ENCODE data around the gene SEPTIN10. TPM values are rescaled to one million over a fixed set of nuclear protein-coding genes. Genes with fewer than 3 reads are reported as not detected.
"Not testable (repeated sequence)": the region's sequence is repeated elsewhere in the genome, so short reads cannot be mapped to it uniquely, and the experiment has no call there.

The SEPTIN10 gene
- total RNA-seq, 1 experiment from 2014 or later = 76.8 TPM

DNA sequence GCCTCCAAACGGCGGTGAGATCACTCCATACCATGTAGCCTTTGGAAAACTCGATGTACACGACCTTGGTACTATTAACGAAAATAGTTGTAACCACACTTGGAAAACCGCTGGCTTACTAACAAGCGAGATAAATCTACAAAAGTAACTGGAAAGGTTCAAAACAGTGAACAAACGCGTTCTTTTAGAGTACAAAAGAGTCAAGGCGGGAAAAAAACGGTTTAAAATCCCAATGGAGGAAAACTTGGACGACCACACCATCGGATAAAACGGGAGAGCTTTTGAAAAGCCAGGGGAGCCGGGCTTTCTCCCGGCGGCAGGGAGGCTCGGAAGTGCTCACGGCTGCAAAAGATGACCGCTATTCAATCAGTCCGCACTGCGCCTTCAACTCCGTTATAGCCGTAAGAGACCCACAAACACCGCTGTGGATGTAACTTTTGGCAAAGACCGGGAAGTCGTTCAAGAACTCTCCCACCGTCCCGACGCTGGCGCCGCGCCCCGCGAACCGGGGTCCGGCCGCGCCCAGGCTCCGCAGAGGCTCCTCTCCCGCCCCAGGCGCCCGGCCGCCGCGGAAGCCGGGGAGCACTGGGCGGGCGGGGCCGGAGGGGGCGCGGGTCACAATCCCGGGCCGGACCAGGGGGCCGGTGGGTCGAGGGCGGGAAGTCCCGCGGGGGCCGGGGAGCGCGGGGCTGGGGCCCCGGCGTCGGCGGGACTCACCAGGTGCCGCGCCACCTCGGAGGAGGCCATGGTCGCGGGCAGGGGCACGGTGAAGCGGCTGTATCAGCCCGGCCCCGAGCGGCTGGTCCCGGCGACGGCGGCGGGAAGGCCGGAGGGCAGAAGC, 465 bp downstream of the SEPTIN10 start:
- DNase-seq (ENCODE audit: low read depth) = peak; percentile 52
- in situ Hi-C loops (cut with HindIII; ENCODE audit: low pct_unique_long_range_greater_than_20kb, low sequenced_read_pairs) = no loop called here

DNA sequence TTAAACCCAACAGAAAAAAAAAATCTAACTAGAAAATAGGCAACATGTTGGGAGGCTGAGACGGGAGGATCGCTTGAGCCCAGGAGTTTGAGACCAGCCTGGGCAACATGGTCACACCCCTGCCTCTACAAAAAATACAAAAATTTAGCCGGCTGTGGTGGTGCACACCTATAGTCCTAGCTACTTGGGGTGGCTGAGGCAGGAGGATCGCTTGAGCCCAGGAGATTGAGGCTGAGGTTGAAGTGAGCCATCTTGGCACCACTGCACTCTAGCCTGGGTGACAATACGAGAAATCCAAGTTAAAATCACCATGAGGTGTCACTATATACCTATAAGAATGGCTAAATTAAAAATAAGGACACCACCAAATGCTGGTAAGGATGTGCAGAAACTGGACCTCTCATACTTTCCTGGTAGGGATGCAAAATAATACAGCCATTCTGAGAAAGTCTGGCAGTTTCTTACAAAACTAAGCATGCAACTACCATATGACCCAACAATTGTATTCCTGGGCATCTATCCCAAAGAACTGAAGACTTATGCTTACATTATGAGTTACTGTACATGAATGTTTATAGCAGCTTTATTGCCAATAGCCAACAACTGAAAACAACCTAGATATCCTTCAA, 2.2 kb downstream of the SEPTIN10 start:
- DNase-seq (ENCODE audit: low read depth) = peak; percentile 70
- in situ Hi-C loops (cut with HindIII; ENCODE audit: low pct_unique_long_range_greater_than_20kb, low sequenced_read_pairs) = no loop called here

DNA sequence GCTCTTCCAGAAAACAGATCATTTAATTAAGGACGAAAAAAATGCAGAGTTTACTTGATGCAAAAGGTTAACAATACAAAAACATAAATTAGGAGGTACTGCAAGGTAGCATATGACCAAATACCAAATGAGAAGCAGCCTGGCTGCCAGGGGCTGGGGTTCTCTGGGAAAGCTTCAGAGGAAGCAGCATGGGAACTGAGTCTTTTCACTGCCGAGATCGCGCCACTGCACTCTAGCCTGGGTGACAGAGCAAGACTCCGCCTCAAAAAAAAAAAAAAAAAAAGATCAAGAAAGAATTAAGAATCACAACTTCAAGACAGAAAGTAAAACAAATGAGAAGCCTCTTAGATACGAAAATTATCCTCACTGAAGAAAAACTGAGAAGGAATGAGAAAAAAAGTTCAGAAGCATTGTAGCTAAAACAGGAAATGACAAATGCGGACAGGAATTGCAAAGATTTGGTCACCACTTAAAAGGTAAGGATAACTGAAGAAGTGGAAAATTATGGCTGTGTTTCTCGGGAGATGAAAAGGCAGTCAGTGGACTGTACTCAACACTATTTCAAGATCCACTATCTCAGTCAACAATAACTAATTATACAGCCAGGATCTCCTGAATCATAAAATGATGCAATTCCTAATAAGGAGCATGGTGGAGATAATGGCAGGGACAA, 4.3 kb downstream of the SEPTIN10 start:
- in situ Hi-C loops (cut with HindIII; ENCODE audit: low pct_unique_long_range_greater_than_20kb, low sequenced_read_pairs) = no loop called here

DNA sequence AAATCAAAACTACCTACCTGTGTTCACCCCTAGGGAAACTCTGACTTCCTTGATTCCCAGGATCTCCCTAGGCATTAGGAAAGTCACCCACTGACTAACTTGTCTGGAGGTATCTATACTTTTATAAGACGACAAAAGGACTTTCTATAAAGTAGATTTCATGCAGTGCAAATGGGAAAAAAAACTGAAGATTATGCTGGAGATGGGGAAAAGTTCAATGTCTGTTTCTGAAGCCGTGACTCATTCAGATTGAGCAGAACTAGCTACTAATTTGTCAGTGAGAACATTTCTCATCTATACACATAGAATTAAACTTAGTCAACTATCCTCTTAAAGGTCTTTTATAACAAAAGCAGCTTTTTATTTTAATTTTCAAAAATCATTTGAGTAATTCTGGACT, 6.0 kb downstream of the SEPTIN10 start:
- in situ Hi-C loops (cut with HindIII; ENCODE audit: low pct_unique_long_range_greater_than_20kb, low sequenced_read_pairs) = no loop called here
- peak; percentile 45 for DNase-seq (ENCODE audit: low read depth)

More for the DNA sequence above, 4.3 kb downstream of the SEPTIN10 start:
- peak; percentile 81 for DNase-seq (ENCODE audit: low read depth)

DNA sequence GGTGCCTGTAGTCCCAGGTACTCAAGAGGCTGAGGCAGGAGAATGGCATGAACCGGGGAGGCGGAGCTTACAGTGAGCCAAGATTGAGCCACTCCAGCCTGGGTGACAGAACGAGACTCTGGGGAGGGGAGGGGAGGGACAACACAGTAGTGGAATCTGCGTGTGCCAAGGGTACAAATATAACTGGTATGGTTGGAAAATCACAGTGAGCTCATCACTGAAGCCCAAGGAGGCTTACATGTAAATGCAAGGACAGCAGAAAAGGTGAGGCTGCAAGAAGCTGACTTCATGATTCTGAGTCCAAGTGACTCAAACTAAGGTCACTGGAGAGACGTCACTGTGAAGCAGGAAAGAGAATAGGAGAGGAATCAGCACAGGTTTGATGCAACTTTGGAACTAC, 9.2 kb downstream of the SEPTIN10 start:
- in situ Hi-C loops (cut with HindIII; ENCODE audit: low pct_unique_long_range_greater_than_20kb, low sequenced_read_pairs) = no loop called here
- DNase-seq (ENCODE audit: low read depth) = peak; percentile 88

DNA sequence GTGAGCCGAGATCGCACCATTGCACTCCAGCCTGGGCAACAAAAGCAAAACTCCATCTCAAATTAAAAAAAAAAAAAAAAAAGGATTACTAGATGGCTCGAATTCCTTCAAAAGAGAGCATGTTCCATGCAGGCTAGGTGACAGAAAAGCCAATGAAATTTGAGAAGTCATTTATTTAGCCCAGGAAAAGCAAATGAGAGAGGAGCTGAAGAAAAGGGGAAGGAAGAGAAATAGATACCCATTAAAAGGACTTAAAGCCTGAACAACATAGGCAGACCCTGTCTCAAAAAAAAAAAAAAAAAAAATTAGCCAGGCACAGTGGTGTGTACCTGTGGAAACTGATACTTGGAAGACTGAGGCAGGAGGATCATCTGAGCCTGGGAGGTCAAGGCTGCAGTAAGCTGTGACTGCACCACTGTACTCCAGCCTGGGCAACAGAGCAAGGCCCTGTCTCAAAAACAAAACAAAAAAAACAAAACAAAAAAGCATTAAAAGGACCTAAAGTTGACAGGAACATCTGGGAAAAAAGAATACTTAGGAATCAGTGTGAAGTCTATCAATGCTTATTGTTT, 11.1 kb downstream of the SEPTIN10 start:
- DNase-seq (ENCODE audit: low read depth) = no peak
- in situ Hi-C loops (cut with HindIII; ENCODE audit: low pct_unique_long_range_greater_than_20kb, low sequenced_read_pairs) = no loop called here

DNA sequence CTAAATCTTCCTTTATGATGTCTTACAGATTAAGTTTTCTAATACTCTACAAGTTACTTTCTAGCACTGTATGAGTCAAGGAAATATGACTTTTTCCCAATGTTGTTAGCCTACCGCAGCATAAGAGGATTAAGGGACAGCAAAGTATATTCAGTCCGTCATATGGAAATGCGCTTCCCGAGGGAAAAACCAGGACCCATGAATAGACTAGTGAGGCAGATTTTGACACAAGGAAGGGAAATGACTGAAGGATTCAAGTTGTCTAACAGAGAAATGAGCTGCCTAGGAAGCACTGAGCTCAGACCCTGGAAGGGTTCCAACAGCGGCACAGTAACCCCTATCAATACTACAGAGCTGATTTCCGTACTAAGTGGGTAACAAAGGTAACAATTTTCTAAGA, 12.0 kb downstream of the SEPTIN10 start:
- in situ Hi-C loops (cut with HindIII; ENCODE audit: low pct_unique_long_range_greater_than_20kb, low sequenced_read_pairs) = no loop called here
- no peak for DNase-seq (ENCODE audit: low read depth)

DNA sequence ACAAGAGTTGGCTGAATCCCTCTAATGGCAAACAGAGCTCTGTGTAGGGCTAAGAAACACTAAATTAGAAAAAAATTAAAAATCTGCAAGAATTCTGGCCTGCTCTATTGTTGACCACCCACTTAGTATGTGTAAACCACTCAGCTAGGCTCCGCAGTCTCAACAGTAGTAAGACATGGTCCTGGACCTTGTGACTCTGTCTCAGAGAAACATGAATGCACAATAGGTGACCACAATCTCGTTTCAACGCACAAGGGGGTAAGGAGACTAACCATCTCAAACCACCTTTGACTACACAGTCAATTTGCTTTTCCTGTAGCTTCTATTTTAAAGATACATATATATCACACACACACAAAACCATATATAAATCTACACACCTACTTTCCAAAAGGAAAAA, 16.5 kb downstream of the SEPTIN10 start:
- no peak for DNase-seq (ENCODE audit: low read depth)
- in situ Hi-C loops (cut with HindIII; ENCODE audit: low pct_unique_long_range_greater_than_20kb, low sequenced_read_pairs) = no loop called here

DNA sequence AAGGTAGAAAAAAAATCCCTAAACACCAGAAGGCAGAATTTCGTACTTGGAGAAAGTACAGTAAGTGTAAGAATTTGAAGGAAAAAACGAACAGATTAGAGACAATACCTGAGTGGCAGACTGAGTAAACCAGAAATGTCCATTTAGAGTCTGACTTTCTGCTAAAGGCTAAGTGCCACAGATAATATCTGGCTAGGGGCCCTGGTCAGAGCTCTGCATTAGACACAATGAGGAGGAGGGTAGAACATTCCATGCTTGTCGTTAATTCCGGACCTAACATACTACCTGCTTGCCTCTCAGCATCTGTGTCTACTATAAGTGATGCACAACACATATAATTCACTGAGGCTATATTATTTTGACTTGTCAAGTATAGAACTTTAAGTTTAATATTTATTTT, 18.1 kb downstream of the SEPTIN10 start:
- no peak for DNase-seq (ENCODE audit: low read depth)
- in situ Hi-C loops (cut with HindIII; ENCODE audit: low pct_unique_long_range_greater_than_20kb, low sequenced_read_pairs) = no loop called here

DNA sequence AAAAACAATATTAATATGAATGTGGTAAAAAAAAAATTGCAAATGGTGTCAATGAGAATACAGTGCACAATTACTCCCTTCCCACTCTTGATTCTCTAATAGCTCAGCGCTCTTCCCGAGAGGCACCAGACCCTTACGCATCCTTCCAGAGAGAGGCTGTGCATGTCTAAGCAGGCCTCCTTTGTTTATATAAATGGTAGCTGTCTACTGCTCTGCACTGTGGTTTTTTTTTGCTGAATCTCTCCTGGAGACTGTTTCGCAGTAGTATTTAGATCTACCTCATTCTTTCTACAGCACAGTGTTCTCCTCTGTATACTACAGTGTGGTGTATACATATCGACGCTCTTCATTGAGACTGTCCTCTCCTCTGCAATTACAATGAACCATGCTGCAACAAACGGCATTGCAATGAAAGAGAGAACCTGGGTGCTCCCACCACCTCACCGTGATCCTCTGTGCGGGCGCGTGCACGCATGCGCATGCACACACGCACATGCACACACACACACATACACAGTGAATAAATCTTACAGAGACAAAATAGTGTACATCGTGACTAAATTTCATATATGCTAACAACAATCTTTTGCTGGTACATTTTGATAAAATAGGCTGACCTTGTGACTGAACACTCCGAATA, 19.4 kb downstream of the SEPTIN10 start:
- no peak for DNase-seq (ENCODE audit: low read depth)
- in situ Hi-C loops (cut with HindIII; ENCODE audit: low pct_unique_long_range_greater_than_20kb, low sequenced_read_pairs) = no loop called here

DNA sequence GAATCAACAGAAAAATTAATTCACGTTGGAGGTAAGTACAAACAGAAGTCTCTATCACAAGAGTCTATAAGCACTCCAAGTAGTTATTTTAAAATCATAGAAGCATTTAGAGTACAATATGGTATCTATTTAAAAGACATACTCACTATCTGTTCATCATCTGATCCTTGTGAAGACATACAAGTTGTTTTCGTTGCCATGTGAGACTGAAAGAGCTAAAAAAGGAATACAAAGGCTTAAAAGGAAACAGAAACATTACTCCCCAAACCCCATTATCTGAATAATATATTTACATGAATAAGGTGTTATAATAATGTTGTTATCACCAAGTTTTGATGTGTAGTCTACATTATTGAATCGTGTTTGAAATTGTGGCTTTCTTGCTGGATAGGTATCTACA, 20.9 kb downstream of the SEPTIN10 start:
- no peak for DNase-seq (ENCODE audit: low read depth)
- in situ Hi-C loops (cut with HindIII; ENCODE audit: low pct_unique_long_range_greater_than_20kb, low sequenced_read_pairs) = no loop called here

DNA sequence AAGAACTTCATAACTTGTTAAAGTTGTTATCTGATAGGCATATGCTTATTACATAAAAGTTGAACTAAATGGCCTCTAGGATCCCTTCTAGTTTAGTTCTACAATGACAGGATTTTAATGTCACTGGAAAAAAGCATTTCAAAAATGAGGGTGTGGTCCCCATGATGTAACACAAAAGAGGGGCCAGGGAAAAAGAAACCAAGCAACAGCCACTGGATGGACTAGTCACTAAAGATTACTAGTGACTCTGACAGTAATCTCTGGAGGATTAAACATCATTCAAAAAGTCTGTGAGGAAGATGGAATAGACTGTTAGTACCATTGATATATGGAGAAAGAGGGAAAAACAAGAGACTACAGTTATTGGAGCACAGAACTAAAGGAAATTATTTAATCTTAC, 22.6 kb downstream of the SEPTIN10 start:
- no peak for DNase-seq (ENCODE audit: low read depth)
- in situ Hi-C loops (cut with HindIII; ENCODE audit: low pct_unique_long_range_greater_than_20kb, low sequenced_read_pairs) = no loop called here

DNA sequence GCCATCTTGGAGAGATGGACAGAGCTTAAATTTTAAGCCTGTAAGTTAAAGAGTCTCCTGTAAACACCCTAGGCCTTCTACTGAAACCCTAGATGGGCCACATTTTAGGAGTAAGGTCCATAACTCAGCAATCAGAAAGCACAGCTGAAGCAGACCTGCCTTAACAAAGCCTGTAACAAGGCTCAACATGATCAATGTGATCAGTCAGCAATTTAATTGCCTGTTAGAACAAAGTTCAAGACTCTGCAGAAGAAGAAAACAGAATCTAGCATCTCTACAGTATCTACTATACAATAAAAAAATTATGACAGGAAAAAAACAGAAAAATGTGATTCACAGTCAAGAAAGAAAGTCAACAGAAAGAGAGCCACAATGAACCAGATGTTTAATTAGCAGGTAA, 27.1 kb downstream of the SEPTIN10 start:
- in situ Hi-C loops (cut with HindIII; ENCODE audit: low pct_unique_long_range_greater_than_20kb, low sequenced_read_pairs) = no loop called here
- no peak for DNase-seq (ENCODE audit: low read depth)

DNA sequence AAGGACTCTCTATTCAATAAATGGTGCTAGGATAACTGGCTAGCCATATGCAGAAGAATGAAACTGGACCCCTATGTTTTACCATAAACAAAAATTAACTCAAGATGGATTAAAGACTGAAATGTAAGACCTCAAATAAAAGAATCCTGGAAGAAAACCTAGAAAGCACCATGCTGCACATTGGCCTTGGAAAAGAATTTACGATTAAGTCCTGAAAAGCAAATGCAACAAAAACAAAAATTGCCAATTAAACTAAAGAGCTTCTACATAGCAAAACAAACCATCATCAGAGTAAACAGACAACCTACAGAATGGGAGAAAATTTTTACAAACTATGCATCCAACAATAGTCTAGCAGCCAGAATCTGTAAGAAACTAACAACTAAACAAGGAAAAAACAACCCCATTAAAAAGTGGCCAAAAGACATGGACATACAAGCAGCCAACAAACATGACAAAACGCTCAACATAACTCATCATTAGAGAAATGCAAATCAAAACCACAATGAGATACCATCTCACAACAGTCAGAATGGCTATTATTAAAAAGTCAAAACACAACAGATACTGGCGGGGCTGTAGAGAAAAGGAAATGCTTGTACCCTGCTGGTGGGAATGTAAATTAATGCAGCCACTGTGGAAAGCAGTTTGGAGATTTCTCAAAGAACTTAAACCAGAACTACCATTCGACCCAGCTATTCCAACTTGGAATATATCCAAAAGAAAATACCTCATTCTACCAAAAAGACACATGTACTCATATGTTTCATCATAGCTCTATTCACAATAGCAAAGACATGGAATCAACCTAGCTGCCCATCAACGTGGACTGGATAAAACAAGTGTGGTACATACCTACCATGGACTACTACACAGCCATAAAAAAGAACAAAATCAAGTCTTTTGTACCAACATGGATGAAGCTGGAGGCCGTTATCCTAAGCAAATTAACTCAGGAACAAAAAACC, 30.6 kb downstream of the SEPTIN10 start:
- DNase-seq (ENCODE audit: low read depth) = no peak
- in situ Hi-C loops (cut with HindIII; ENCODE audit: low pct_unique_long_range_greater_than_20kb, low sequenced_read_pairs) = no loop called here

DNA sequence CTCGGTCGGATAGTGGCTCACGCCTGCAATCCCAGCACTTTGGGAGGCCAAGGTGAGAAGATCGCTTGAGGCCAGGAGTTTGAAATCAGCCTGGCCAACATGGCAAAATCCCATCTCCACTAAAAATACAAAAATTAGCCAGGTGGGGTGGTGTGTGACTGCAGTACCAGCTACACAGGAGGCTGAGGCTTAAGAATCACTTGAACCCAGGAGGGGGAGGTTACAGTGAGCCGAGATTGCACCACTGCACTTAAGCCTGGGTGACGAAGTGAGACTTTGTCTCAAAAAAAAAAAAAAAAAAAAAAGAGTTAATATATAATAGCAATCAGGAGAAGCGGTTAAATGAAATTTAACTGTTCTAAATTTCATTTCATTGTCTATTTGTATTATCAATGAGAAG, 36.1 kb downstream of the SEPTIN10 start:
- DNase-seq (ENCODE audit: low read depth); in situ Hi-C loops (cut with HindIII; ENCODE audit: low pct_unique_long_range_greater_than_20kb, low sequenced_read_pairs): not testable (repeated sequence)

DNA sequence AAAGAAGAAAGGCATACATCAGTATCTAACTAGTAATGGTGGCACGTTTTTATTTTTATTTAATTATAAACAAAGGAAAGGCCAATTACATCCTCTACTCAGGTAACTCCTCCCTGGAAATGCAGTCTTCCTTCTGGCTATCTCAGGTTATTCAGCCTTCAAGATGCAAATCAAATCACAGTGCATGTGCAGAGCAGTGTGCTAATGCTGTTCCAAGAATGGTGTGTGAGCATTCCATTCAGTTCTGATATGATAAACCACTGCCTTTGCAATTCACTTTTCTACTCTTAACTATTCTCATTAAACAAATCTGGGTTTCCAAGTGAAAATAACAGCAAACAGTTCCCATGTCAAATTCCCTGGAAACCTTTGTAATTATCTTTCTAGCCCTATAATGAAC, 38.4 kb downstream of the SEPTIN10 start:
- no peak for DNase-seq (ENCODE audit: low read depth)
- in situ Hi-C loops (cut with HindIII; ENCODE audit: low pct_unique_long_range_greater_than_20kb, low sequenced_read_pairs) = no loop called here

DNA sequence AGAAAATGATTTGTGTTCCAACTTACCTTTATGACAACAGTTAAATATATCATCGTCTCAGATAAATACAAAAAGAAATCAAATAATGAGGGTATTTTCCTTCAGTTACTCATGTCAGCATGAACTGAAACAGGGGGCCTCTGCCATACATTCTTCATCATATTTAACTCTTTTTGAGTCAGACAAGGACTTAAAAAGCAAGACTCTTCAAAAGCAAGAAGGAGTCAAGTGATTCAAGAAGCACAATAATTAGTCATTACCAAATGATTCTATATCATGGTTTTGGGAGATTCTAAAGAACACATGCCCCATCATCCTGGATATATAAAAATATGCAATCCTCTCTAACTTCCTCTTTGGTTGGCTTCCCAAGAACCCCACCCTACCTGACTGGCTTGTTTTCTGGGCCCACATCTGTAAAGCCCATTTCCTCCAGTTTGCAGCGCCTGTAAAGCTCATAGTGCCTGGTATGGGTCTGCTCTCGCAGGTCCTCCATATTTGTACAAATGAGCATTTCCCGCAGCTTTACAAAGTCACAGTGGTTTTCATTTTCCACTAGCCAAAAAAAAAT, 49.7 kb downstream of the SEPTIN10 start:
- in situ Hi-C loops (cut with HindIII; ENCODE audit: low pct_unique_long_range_greater_than_20kb, low sequenced_read_pairs) = no loop called here
- no peak for DNase-seq (ENCODE audit: low read depth)

Data from Caki2 (cell line).